HG03175 (cell line): ENCODE measurements around the gene ISM1.

Source experiments
- ATAC-seq: cut with Tn5 transposase; IDR thresholded peaks from one replicate; pipeline ENCODE4 v1.9.1; 2021; ENCODE audit warnings: mild to moderate bottlenecking, moderate library complexity; ENCODE audit not compliant: unreplicated experiment

ISM1 gene

GRCh38 chr20:13251904-13252297 lies 30.8 kb downstream of the ISM1 start:
- ATAC-seq: no peak

- no peak for ATAC-seq
These were observed 34.3 kb downstream of the ISM1 start for GRCh38 chr20:13255356-13255755.

- ATAC-seq: no peak
These were observed 35.5 kb downstream of the ISM1 start for GRCh38 chr20:13256606-13257005.

DNA sequence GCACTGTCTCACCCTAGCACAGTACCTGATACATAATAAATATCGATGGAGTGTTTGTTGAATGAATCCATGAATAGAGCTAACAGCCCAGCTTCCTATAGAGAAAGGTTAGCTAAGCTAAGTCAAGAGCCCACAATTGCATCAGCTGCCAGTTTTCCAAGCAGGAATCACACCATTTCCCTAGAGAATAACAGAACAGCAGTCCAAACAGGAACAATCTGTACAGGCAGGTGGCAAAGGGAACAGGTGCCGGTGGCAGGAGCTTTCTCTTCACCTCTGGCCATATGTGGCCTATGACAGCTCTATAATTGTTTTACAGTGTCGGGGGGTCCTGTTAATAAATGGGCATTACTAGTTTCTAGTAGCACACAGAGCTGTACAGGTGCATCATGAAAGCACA lies 38.8 kb downstream of the ISM1 start:
- ATAC-seq: no peak

DNA sequence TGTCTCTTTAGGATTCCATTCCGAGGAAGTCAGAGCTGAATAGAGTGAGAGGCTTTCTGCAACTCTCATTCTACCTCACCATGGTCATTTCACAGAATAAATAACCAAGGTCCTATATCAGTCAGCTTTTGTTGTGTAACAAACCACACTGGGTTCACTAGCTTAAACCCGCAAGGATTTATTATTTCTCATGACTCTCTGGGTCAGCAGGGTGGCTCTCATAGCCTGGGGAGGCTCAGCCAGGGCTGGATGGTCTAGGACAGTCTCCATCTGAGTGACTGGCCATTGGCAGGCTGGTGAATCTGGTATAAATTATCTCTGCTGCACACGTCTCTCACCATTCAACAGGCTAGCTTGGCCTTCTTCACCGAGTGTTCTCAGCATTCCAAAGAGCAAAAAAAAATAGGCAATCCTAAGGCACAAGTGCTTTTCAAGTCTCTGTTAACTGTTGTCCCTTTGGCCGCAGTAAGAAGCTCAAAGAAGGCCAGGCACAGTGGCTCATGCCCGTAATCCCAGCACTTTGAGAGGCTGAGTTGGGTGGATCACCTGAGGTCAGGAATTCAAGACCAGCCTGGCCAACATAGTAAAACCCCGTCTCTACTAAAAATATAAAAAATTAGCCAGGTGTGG lies 39.7 kb downstream of the ISM1 start:
- ATAC-seq: no peak

- peak; percentile 75 for ATAC-seq
These were observed 40.6 kb downstream of the ISM1 start for GRCh38 chr20:13261460-13262301.

GRCh38 chr20:13262302-13262650 lies 41.2 kb downstream of the ISM1 start:
- ATAC-seq: no peak

- ATAC-seq: no peak
These were observed 41.7 kb downstream of the ISM1 start for GRCh38 chr20:13262671-13263360.

- ATAC-seq: no peak
These were observed 42.4 kb downstream of the ISM1 start for GRCh38 chr20:13263451-13263850.

- no peak for ATAC-seq
These were observed 43.8 kb downstream of the ISM1 start for GRCh38 chr20:13264907-13265306.

- ATAC-seq: peak; percentile 44
These were observed 44.9 kb downstream of the ISM1 start for GRCh38 chr20:13265941-13266340.

GRCh38 chr20:13267231-13267630 lies 46.2 kb downstream of the ISM1 start:
- ATAC-seq: no peak

- no peak for ATAC-seq
These were observed 47.9 kb downstream of the ISM1 start for GRCh38 chr20:13268953-13269352.

DNA sequence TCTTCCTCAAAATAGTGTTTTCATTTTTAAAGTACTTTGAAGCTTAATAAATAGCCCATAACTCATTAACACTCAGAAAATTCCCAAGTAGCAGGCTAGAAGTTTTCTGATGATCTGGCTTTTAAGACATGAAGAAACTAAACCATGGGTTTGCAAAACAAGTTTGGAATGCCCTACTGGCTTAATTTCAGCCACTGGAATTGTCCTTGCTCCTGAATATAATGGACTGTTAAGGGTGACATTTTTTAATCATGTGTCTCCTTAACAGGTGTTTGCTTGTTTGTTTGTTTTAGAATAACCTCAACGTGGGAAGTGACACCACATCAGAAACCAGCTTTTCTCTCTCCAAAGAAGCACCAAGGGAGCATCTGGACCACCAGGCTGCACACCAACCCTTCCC lies 49.1 kb downstream of the ISM1 start:
- ATAC-seq: no peak

DNA sequence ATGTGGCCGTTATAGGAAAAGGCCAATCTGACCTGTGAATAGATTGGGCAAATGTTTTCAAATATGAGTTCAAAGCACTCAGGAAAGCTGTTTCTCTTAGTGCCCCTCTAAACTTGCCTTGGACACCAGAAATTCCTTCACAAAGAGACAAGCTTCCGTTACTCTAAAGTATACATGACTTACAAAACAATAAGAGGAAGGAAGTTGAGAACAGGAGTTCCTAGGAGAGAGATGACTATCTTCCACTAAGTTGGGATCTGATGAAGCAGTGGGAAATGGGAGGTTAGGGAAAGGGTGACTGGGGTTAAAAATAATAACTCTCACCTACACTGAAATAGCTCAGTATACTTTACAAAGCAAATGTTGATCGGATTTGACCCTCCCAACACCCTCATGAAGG lies 50.0 kb downstream of the ISM1 start:
- ATAC-seq: no peak

DNA sequence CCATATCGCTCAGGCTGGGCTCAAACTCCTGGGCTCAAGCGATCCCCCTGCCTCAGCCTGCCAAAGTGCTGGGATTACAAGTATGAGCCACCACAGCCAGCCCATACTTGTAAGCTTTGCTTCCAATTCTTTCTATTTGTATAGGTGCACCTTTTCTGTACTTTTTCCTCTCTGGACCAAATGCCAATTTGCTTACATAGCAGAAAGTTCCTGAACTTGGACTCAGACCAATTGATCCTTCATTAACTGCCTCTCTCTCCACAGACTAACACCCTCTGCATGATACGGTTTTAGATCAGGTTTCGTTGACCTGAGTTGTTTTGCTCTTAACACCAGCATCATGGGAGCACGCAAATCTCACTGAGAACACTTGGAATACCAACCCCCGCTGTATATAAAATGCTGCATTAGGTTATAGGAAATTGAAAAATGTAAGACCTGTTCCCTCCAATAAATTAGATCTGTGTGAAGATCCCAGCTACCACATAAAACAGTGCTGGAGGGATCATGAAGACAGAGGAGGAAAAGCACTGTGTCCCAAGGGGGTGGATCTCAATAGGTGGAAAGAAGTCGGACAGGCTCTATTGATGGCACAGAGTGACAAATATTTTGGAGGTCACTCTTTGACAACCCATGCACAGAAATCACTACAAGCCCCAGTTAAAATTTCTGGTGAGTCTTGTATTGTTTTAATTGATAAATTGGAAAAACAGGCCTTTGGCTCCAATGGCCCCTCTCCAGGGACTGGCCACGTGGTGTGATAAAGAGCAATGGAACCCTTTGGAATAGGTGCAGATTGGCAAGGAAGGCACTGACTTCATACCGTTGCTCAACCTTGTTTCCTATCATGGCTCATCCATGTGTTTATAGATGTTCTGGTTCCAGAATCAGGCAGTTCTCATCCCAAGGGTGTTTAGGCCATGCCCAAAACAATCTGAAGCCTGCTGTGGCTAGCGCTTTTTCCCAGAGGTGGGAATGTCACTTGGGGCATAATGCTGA lies 51.2 kb downstream of the ISM1 start:
- ATAC-seq: no peak

DNA sequence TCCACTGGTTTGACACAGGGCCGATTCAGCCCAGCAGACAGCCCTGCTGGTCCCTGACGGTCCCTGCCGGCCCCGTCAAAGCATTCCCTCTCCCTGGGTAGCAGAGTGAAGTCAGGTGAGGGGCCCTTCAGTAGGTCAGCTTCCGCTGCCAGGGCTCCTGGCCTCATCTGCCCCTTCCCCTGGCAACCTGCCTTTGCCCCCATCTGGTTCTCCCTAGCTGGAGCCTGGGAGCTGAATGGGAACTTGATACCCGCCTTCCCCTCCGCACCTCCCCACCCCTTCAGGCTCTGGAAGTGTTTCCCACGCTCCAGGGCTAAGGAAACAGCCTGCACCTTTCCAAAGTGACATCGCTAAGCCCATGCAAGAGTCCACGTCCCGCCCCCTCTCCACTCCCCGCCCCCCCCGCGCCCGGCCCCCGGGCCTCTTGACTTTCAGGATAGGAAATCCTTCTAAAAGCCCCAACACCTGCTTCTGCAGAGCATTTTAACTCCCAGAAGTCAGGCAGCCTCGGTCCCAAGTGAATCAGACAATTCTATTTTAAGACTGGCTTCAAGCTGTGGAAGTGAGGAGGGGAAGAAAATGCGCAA lies 53.3 kb downstream of the ISM1 start:
- no peak for ATAC-seq

DNA sequence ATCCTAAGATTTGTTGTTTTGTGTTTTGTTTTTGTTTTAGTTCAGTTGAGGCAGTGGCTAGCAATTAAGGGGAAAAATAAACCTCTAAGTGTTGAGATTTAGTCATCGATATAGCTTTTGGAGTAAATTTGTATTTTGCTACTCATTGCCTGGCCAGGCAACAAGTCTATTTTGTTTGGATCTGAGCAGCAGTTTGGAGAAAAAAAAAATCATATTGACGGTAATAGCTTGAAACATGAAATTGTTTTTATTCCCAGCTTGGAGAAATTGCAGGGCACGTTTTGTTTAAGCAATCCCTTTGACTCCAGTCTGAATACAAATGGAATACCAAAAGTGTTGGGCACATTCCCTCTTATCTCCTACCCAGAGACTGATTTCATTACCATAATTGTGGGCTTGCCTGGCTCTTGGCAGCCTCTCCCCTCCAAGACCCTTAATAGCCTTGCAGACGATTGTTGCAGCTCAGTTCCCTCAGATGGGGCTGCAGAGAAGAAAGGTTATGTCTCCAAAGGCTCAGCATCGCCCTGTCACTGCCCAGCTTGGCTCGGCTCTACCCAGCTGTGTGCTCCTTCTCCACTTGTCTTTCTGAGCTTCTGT lies 56.0 kb downstream of the ISM1 start:
- no peak for ATAC-seq

- ATAC-seq: no peak
These were observed 56.7 kb downstream of the ISM1 start for GRCh38 chr20:13277663-13278295.
